RPMI7951 (cell line): ENCODE data around the gene PRXL2C. TPM values are rescaled to one million over a fixed set of nuclear protein-coding genes. Genes with fewer than 3 reads are reported as not detected.
"Not testable (repeated sequence)": the region's sequence is repeated elsewhere in the genome, so short reads cannot be mapped to it uniquely, and the experiment has no call there.

Source experiments
- DNase-seq: peaks from one replicate; pipeline ENCODE4 v3.0.0-alpha.2; 2012; ENCODE audit warnings: low read depth
- total RNA-seq: library from RNA; depleted of rRNA; stranded (reverse); fragments of >200 nt; shearing (Covaris generic); gene quantifications from 2 replicates; pipeline ENCODE4 v1.2.3, GENCODE V29; 2014

Gene PRXL2C
- total RNA-seq, 1 experiment from 2014 or later, result 23.7 TPM

- DNase-seq, result no peak
Measured at GRCh38 chr9:96649620-96650324, 5.3 kb downstream of the PRXL2C start.

- DNase-seq, result peak; percentile 72
Measured at GRCh38 chr9:96646081-96646991, 8.8 kb downstream of the PRXL2C start.

GRCh38 chr9:96644137-96644536, 11.0 kb downstream of the PRXL2C start:
- no peak for DNase-seq

- no peak for DNase-seq
Measured at GRCh38 chr9:96641514-96641913, 13.6 kb downstream of the PRXL2C start.

- DNase-seq, result no peak
Measured at GRCh38 chr9:96638606-96639364, 16.3 kb downstream of the PRXL2C start.

GRCh38 chr9:96636368-96636767, 18.7 kb downstream of the PRXL2C start:
- no peak for DNase-seq

GRCh38 chr9:96633579-96633978, 21.5 kb downstream of the PRXL2C start:
- DNase-seq, result not testable (repeated sequence)

GRCh38 chr9:96626912-96627311, 28.2 kb downstream of the PRXL2C start:
- no peak for DNase-seq

- DNase-seq, result no peak
Measured at GRCh38 chr9:96621618-96622017, 33.5 kb downstream of the PRXL2C start.

- no peak for DNase-seq
Measured at GRCh38 chr9:96620832-96621269, 34.3 kb downstream of the PRXL2C start.

- DNase-seq, result no peak
Measured at GRCh38 chr9:96620181-96620514, 35.0 kb downstream of the PRXL2C start.

GRCh38 chr9:96619491-96620180, 35.5 kb downstream of the PRXL2C start, which contains the start of gene CDC14B:
Gene CDC14B, minus strand, starts transcription at chr9:96619843. Its CDS starts 465 bp downstream, at chr9:96619378.
- peak; percentile 87 for DNase-seq

GRCh38 chr9:96619124-96619465, 36.0 kb downstream of the PRXL2C start:
- no peak for DNase-seq

- peak; percentile 37 for DNase-seq
Measured at GRCh38 chr9:96618209-96619123, 36.7 kb downstream of the PRXL2C start.

GRCh38 chr9:96617439-96618185, 37.5 kb downstream of the PRXL2C start:
- DNase-seq, result no peak

GRCh38 chr9:96616817-96617438, 38.2 kb downstream of the PRXL2C start:
- DNase-seq, result no peak

- no peak for DNase-seq
Measured at GRCh38 chr9:96615411-96615810, 39.7 kb downstream of the PRXL2C start.

GRCh38 chr9:96614664-96615063, 40.5 kb downstream of the PRXL2C start:
- DNase-seq, result not testable (repeated sequence)

- no peak for DNase-seq
Measured at GRCh38 chr9:96612966-96613589, 42.0 kb downstream of the PRXL2C start.
